Measurements from ENCODE around the gene SAPCD2.

DNA sequence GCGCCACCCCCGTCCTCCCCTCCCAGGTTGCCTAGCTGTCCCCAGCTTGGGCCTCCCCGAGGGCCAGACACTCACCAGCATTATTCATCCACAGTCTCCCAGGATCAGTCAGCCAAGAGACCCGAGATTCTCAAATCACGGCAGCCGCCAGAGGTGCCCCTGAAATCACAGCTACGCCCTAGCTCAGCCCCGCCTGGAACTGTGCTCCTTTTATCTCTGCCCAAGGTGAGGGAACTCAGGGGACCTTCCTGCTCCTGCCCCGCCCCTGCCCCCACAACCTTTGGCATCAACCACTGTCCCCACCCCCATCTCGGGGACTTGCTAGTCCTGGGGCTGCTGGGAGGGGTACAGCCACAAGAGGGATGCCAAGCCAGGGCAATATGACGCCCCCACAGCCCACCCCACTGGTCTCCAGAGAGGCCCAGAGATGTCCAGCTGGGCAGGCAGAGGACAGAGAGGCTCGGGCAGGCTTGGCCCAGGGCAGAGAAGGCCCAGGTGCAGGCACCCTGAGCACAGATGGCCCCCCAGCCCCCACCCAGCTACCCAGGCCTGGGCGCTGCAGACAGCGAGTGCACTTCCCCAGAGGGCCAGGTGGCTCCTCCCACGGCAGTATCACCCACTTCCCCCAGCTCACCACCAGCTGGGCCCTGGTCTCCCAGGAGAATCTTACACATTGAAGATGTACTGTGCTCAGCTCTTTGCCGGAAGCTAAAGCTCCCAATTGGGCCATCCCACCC is 38.3 kb downstream of the SAPCD2 start, which contains the start of gene FUT7:
- TF ChIP-seq CTCF (IDR thresholded peaks at IDR 0.05) (no peak), POLR2AphosphoS5 (IDR thresholded peaks at IDR 0.05; ENCODE audit: low read depth, low read length) (no peak)
